HG02943 (cell line): ENCODE results near the gene GEMIN2.
A peak's percentile ranks its signal among the peaks of the same experiment; 100 is the strongest.
"Not testable (repeated sequence)": the region's sequence is repeated elsewhere in the genome, so short reads cannot be mapped to it uniquely, and the experiment has no call there.

Source experiments
- ATAC-seq: cut with Tn5 transposase; IDR thresholded peaks from one replicate; pipeline ENCODE4 v1.9.1; 2021; ENCODE audit warnings: mild to moderate bottlenecking, low read depth, moderate library complexity; ENCODE audit not compliant: unreplicated experiment

Gene GEMIN2

DNA sequence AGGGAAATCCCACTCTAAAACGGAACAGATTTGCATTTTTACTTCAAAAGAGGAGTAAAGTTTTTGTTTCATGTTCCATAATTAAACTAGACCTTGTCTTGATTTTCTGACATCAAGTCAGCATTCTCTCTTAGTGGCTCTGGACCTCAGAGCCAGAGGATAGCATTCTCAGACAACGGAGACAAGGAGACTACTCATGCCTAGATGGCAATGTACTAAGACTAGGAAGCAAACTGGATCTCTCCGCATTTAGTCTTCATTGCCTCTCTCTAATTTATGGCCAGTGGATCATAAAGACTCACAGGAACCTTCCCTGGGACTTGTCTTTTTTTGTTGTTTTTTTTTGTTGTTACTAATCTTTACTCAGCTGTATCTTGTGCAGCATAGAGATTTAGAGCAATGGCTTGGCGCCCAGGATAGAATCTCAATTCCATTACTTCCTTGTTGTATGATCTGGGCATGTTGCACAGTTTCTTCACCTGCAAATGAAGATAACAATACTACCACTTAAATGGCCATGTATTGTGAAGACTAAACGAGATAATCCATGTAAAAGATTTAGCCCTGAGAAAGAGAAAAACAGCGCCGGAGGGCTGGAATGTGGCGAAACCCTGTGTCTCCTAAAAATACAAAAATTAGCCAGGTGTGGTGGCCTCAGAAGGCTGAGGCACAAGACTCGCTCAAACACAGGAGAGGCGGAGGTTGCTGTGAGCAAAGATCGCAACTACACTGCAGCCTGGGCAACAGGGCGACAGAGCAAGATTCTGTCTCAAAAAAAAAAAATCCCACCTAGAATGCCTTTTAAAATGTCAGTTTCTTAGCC lies 4.0 kb upstream of the GEMIN2 start:
- ATAC-seq: no peak

DNA sequence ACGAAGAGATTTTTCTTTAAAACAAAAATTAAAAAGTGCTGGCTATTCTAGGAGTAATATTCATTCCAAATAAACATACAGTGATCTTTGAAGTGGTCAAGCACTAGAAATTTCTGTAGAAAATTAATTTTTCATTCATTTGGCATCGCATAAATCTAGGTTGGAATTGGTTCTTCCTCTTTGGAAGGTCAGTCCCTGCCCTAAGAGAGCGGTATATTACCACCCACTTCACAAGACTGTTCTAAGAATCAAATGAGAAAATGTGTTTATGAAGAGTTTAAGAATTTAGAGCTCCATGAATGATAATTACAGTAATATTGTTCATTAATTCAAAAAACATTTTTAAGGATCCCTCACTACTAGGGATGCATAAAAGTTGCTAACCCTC lies 444 bp upstream of the GEMIN2 start:
- no peak for ATAC-seq

DNA sequence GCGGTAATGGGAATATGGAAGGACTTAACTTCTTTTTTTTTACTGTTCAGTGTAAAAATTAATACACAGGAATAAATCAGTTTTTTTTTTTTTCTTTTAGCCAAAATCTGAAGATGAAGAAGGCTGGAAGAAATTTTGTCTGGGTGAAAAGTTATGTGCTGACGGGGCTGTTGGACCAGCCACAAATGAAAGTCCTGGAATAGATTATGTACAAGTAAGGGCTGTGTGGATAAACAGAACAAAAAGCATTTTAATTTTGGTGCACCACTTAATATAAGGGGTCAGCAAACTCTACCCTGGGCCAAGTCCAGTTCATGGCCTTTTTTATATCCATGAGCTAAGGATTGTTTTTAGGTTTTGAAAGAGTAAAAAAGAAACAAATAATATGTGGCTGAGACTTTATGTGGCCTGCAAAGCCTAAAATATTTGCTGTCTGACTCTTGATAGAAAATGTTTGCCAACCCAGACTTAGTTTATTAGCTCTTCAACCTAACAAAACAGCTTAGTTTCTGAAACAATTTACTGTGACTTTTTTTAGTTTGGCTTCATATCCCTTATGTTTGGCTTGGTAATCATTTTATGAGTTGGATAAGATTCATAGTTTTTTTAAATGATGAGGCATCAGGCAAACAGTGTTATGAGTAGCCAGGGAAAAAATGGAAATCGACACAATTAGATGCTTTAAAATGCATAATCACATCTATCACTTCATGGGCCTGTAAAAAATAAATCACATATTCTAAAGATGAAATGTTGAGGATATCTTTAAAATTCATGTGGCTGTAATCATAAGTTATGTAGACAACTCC lies 8.4 kb downstream of the GEMIN2 start:
- no peak for ATAC-seq

DNA sequence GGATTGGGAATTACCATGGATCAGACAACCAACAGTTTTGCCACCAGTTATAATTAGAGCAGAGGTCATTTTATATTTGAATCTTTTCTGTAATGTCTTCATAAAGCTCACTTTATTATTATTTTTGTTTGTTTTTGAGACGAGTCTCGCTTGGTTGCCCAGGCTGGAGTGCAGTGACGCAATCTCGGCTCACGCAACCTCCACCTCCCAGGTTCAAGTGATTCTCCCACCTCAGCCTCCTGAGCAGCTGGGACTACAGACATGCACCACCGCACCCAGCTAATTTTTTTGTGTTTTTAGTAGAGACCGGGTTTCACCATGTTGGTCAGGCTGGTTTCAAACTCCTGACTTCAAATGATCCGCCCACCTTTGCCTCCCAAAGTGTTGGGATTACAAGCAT lies 23.7 kb downstream of the GEMIN2 start:
- not testable (repeated sequence) for ATAC-seq

DNA sequence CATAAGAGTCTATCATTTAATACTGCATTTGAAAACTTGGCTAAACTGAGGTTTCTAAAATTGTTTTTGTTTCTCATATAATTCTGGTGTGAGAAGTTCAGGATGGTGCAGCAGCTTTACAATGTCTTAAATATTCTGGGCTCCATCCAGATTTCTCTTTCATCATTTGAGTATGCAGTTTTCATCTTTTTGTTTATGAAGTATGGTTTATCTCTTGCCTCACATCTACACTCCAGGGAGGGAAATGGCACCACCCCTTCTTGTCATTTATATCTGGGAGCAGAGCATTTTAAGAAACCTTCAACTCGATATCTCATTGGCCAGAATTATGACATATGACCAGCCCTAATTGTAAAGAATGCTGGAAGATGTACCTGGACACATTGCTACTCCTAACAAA lies 24.3 kb downstream of the GEMIN2 start:
- no peak for ATAC-seq

DNA sequence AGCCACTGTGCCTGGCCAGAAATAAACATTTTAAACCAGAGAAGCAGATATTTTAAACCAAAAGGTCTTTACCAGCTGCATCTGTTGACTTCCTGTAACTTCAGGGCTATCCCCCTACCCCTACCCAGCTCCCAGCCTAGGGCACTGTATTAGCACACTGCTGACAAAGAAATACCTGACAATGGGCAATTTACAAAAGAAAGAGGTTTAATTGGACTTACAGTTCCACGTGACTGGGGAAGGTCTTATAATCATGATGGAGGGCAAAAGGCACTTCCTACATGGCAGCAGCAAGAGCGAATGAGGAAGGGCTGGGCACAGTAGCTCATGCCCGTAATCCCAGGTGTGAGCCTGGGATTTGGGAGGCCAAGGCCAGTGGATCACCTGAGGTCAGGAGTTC lies 26.0 kb downstream of the GEMIN2 start:
- ATAC-seq: no peak

DNA sequence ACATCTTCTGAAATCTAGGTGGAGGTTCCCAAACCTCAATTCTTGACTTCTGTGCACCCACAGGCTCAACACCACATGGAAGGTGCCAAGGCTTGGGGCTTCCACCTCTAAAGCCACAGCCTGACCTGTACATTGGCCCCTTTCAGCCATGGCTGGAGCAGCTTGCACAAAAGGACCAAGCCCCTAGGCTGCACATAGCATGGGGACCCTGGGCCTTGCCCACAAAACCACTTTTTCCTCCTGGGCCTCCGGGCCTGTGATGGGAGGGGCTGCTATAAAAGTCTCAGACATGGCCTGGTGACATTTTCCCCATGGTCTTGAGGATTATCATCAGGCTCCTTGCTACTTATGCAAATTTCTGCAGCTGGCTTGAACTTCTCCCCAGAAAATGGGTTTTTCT lies 27.5 kb downstream of the GEMIN2 start:
- ATAC-seq: not testable (repeated sequence)

DNA sequence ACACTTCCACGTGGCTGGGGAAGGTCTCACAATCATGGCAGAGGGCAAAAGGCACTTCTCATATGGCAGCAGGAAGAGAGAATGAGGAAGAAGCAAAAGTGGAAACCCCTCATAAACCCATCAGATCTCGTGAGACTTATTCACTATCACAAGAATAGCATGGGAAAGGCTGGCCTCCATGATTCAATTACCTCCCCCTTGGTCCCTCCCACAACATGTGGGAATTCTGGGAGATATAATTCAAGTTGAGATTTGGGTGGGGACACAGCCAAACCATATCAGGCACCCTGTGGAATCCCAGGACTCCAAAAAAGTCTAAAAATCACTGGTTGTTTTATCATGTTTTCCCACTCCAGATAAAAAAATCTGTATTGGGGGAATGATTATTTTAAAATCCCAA lies 29.1 kb downstream of the GEMIN2 start:
- not testable (repeated sequence) for ATAC-seq

DNA sequence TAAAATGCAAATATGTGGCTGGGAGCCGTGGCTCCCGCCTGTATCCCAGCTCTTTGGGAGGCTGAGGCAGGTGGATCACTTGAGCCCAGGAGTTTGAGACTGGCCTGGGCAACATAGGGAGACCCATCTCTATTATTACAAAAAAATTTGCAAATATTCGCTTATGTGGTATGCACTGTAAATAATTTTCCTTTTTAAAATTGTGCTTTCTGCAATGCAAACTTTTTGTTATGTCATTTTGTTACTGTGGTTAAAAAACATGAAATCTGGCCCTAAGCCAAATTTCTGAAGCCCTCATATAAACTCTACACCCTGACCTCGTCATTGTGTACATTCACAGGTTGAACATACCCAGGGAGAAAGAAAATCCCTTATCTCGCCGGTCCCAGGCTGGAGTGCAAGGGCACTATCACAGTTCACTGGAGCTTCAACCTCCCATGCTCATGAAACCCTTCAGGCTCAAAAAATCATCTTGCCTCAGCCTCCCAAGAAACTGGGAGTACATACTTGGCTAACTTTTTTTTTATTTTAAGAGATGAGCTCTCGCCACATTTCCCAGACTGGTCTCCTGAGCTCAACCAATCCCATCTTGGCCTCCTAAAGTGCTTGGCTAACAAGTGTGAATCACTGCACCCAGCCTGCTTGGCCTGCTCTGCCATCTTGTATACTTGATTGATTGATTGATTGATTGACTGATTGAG lies 31.3 kb downstream of the GEMIN2 start:
- no peak for ATAC-seq

DNA sequence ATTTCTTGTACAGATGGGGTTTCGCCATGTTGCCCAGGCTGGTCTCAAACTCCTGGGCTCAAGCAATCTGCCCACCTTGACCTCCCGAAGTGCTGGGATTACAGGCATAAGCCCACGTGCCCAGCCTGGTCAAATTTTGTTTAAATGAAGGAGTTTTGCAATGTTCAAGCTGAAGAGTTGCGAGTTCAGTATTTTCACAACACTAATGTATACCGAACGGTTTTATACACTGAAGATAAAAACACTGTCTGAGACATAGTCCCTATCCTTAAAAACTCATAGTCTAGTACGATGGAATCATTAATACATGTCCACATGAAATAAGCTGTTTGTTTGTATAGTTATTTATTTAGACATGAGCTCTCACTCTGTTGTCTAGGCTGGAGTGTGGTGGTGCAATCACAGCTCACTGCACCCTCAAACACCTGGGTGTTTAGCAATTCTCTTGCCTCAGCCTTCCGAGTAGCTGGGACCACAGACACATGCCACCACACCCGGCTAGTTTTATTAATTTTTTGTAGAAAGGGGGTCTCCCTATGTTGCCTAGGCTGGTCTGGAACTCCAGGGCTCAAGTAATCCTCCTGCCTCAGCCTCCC lies 40.6 kb downstream of the GEMIN2 start:
- ATAC-seq: no peak

DNA sequence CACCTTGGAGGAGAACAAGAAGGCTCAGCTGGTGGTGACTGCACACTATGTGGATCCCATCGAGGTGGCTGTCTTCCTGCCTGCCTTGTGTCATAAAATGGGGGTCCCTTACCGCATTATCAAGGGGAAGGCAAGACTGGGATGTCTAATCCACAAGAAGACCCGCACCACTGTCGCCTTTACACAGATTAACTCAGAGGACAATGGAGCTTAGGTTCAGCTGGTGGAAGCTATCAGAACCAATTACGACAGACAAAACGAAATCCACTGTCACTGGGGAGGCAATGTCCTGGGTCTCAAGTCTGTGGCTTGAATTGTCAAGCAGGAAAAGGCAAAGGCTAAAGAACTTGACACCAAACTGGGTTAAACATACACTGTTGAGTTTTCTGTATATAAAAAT lies 43.4 kb downstream of the GEMIN2 start:
- no peak for ATAC-seq

DNA sequence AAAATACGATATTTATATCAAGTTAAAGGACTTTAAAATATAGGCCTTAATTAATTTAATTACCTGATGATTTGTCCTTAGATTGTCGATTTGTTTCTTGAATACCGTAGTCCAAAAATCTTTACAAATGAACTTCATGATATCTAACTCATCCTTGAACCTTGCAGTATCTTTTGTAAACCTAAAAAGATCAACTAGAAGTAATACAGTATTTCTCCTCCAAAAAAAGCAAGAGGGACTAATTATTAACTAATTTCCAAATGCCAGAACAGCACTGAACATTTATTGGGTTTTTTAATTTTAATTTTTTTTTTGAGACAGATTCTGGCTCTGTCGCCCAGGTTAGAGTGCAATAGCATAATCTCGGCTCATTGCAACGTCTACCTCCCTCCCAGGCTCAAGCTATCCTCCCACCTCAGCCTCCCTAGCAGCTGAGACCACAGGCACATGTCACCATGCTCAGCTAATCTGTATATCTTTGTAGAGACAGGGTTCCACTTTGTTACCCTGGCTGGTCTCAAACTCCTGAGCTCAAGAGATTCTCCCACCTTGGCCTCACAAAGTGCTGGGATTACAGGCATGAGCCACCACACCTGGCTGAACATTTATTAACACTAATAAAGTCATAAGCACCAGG lies 44.2 kb downstream of the GEMIN2 start:
- ATAC-seq: no peak

DNA sequence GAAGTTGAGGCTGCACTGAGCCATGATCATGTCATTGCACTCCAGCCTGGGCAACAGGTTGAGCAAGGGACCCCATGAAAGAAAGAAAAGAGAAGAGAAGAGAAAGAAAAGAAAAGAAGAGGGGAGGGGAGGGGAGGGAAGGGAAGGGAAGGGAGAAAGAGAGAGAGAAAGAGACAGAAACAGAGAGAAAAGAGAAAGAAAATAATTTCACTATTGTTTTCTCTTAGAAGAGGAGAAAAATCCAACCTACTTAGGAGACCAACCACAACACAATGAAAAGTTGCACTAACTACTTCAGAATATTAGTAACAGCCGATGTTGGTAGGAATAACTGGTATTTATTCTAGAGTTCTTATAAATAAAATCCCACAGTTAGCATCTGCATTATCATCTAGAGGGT lies 46.4 kb downstream of the GEMIN2 start:
- no peak for ATAC-seq

DNA sequence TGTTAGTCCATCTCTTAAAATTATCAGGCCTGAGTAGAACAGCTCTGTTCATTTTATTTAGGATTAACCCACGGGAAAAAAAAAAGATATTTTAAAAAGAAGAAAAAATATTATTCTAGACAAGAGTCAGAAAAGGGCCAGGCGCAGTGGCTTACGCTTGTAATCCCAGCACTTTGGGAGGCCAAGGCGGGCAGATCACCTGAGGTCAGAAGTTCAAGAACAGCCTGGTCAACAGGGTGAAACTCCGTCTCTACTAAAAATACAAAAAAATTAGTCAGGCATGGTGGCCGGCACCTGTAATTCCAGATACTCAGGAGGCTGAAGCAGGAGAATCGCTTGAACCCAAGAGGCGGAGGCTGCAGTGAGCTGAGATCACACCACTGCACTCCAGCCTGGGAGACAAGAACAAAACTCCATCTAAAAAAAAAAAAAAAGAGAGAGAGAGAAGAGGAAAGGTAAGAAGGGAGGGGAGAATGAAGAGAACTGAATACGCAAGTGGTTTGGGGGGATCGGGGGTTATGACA lies 53.7 kb downstream of the GEMIN2 start:
- ATAC-seq: not testable (repeated sequence)

DNA sequence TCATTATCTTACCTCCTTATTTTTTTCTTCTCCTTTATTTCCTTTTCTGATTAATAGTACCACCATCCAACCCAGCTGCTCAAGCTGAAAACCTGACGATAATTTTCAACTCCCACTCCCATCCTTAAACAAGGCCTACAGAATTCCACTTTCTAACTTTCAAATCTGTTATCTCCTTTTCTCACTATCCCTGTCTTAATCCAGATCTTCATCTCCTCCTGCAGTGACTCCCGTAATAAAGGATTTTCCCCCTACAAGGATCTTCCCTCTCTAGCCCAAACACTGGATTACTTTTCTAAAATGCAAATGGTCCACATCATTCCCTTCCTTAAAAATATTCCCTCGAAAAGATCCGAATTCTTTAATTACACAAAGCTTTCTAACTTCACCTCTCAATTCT lies 54.5 kb downstream of the GEMIN2 start:
- no peak for ATAC-seq

DNA sequence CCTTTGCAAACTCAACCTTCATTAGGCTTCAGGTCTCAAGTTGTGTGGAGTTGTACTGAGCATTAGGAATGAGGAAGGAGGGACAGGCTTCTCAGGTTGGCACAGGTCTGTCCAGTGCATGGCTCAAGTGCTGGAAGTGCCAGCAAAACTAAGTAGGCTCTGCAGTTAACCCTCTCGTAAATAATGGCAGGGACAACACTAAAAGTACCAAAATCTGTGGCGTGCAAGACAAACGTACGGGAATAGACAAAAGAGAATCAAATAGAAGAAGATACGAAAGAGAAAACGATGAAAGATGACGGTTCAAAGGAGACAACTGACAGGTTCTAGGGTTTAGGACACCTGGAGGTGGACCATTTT lies 55.4 kb downstream of the GEMIN2 start:
- ATAC-seq: no peak

DNA sequence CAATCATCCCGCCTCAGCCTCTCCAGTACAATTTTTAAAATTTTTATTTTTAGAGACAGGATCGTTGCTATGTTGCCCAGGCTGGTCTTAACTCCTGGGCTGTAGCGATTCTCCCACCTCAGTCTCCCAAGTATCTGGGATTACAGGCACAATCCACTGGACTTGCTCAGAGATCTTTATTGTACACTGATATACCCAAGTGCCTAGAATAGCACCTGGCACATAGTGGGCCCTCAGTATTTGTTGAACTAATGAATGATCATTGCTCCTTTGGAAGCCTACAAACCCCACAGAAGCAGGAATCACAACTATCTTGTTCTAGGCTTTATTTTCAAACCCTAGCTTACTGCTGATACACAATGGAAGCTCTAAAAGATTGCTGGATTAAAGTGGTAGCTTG lies 59.1 kb downstream of the GEMIN2 start:
- no peak for ATAC-seq

DNA sequence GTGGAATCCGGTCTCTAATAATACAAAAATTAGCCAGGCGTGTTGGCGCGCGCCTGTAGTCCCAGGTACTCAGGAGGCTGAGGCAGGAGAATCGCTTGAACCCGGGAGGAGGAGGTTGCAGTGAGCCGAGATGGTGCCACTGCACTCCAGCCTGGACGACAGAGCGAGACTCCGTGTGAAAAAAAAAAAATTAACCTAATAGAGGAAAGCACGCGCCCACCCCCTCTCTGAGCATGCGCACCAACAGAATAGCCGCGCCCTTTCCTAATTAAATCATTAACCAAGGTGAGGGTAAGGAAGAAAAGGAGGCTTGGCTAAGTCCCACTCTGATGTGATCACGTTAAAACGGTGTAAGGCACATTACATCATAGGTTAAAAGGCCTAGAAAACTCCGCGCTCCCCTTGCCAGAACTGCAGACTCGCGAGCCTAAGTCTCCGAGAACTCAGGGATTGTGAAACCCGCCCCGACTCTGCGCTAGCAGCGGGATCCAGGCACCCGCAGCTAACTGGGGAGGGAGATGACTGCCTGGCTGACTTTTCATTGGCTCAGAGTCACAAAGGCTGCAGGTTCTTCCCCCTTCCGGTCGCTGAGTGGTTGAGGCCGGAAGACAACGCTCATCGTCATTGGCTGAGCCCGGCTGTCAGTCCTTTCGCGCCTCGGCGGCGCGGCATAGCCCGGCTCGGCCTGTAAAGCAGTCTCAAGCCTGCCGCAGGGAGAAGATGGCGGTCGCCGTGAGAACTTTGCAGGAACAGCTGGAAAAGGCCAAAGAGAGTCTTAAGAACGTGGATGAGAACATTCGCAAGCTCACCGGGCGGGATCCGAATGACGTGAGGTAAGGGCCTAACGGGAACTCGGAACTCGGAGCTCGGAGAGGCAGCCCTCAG lies 60.7 kb downstream of the GEMIN2 start, which contains the start of gene PNN:
PNN (plus strand) TSS at position 695 of the 885 bp plus-strand sequence; CDS start at position 721, 26 bp downstream.
- peak; percentile 89 for ATAC-seq
